Ammon's horn (tissue), 1 donor: ENCODE data around the gene L3MBTL4.
A peak's percentile ranks its signal among the peaks of the same experiment; 100 is the strongest.

Experiments used
- DNase-seq: peaks from one replicate; pipeline ENCODE4 v3.0.0-alpha.2; 2016; ENCODE audit warnings: low spot score

L3MBTL4 gene

GRCh38 chr18:5961097-5961827 lies 453.4 kb downstream of the L3MBTL4 start:
- no peak for DNase-seq

GRCh38 chr18:5958822-5959221 lies 455.9 kb downstream of the L3MBTL4 start:
- no peak for DNase-seq

- DNase-seq: no peak
Observed at GRCh38 chr18:5955861-5956260, 458.9 kb downstream of the L3MBTL4 start.

- DNase-seq: no peak
Observed at GRCh38 chr18:5951515-5952091, 463.1 kb downstream of the L3MBTL4 start.

GRCh38 chr18:5948781-5949180 lies 465.9 kb downstream of the L3MBTL4 start:
- DNase-seq: no peak

- no peak for DNase-seq
Observed at GRCh38 chr18:5948237-5948636, 466.5 kb downstream of the L3MBTL4 start.

- DNase-seq: no peak
Observed at GRCh38 chr18:5944448-5944847, 470.3 kb downstream of the L3MBTL4 start.

GRCh38 chr18:5943514-5943913 lies 471.2 kb downstream of the L3MBTL4 start:
- DNase-seq: peak; percentile 36

GRCh38 chr18:5942591-5942990 lies 472.1 kb downstream of the L3MBTL4 start:
- no peak for DNase-seq

- peak; percentile 13 for DNase-seq
Observed at GRCh38 chr18:5941890-5942289, 472.8 kb downstream of the L3MBTL4 start.

GRCh38 chr18:5939801-5940667 lies 474.7 kb downstream of the L3MBTL4 start:
- no peak for DNase-seq

GRCh38 chr18:5937795-5938194 lies 476.9 kb downstream of the L3MBTL4 start:
- DNase-seq: no peak

- no peak for DNase-seq
Observed at GRCh38 chr18:5937121-5937520, 477.6 kb downstream of the L3MBTL4 start.

- no peak for DNase-seq
Observed at GRCh38 chr18:5930789-5931188, 483.9 kb downstream of the L3MBTL4 start.

- DNase-seq: no peak
Observed at GRCh38 chr18:5918205-5918858, 496.4 kb downstream of the L3MBTL4 start.

- no peak for DNase-seq
Observed at GRCh38 chr18:5914951-5915350, 499.8 kb downstream of the L3MBTL4 start.

GRCh38 chr18:5914016-5914415 lies 500.7 kb downstream of the L3MBTL4 start:
- no peak for DNase-seq

- no peak for DNase-seq
Observed at GRCh38 chr18:5912566-5912965, 502.1 kb downstream of the L3MBTL4 start.

GRCh38 chr18:5909125-5909524 lies 505.6 kb downstream of the L3MBTL4 start:
- no peak for DNase-seq
